Hepatic stellate cell (primary cell): Measurements from ENCODE around the gene NAMPT.
"Not testable (repeated sequence)": the region's sequence is repeated elsewhere in the genome, so short reads cannot be mapped to it uniquely, and the experiment has no call there.

Experiments
- DNase-seq: peaks from one replicate; pipeline ENCODE4 v3.0.0; 2011; ENCODE audit warnings: low spot score

Gene NAMPT

DNA sequence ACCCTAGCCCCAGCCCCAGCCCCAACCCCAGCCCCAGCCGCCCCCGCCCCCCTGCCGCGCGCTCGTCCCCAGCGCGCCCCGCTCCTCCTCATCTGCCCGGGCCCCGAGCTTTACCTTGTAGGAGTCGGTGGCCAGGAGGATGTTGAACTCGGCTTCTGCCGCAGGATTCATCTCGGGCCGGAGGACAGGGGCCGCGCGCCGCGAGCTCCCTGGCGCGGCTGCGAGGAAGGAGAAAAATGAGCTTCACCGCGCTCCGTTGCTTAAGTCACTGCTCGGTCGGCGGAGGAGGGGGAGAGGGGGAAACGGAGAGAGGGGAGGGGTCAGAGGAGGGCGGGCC is at the start of gene NAMPT:
Gene NAMPT (minus strand): TSS at position 270 of the 337 bp plus-strand sequence. CDS start 99 bp downstream, at position 171.
- DNase-seq = no peak

GRCh38 chr7:106332201-106332600 is 47.4 kb upstream of the NAMPT start:
- DNase-seq = no peak

DNA sequence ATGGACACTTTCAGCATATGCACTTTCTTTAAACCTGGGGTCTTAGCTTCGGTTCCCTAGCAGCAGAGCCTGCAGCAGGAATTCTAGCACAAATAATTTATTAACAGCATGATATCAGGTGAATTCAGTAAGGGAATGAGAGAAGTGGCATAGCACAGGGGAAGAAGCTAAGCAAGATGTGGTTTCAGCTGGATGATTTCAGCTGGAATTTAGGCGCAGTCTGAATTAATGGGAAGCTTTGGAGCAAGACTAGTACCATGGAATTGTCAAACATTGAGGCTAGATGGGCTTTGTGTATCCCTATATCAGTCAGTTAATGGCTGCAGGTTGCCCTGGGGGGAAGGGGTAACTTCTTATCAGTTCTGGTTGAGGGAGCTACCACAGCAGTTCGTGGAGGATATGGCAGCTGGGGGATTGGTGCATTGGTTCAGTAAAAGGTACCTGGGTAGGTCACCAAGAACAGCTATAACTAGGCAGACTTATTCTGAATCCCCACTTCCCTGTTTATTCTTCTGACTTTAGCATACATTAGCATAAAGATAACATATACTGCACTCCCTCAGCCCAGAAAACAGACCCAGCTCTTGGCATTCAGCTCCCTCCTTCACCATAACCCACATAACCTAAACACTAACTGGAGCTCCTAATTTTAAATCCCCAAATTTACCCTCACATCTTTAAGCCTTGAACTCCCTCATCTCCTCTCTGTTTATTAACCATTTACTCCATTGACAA is 46.8 kb upstream of the NAMPT start:
- no peak for DNase-seq

GRCh38 chr7:106329971-106330733 is 45.4 kb upstream of the NAMPT start:
- DNase-seq = peak; percentile 20

- no peak for DNase-seq
Observed at GRCh38 chr7:106329408-106329807, 44.6 kb upstream of the NAMPT start.

DNA sequence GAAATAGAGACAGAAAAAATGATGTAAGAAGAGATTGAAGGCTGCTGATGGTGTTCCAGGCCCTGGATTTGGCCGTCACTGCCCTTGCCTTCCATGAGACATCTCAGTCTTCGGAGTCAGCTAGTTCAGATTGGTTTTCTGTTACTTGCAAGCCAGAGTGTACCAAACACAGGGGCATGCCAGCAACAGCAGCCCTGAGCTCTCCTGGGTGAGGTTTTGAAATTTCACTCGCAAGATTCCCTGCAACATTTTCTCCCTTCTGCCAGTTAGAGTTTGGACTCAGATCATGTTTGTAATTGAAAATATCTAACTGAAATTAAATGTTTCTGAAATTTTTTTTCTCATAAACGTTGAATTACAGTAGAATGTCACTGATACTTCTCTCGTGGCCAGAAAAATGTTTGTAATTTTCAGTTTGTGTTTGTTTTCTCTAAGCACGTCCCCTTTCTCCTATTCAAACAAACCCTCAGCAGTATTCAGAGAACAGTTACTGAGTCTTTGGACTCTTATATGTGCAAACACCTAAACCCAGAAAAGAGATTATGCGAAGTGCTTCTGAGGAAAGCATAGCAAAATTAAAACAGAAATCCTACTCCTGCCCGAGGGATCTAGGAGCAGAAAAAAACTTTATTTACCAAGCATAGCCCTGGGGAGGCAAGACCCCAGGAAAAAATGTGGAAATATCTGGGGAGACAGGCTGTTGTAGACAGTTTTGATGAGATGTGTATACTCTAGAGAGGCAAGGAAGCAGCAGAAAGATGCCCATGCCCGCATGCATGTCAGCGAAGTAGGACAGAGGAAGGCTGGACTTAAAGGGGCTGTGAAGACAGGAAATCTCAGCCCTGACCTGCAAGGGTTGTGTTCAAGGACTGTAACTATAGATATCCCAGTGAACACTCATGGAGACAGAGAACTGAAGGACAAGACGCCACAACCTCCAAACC is 43.0 kb upstream of the NAMPT start:
- DNase-seq = no peak

GRCh38 chr7:106326594-106327537 is 42.1 kb upstream of the NAMPT start:
- DNase-seq = no peak

GRCh38 chr7:106324509-106324908 is 39.7 kb upstream of the NAMPT start:
- not testable (repeated sequence) for DNase-seq

- not testable (repeated sequence) for DNase-seq
Observed at GRCh38 chr7:106320254-106320770, 35.5 kb upstream of the NAMPT start.

GRCh38 chr7:106318482-106318881 is 33.7 kb upstream of the NAMPT start:
- DNase-seq = no peak

DNA sequence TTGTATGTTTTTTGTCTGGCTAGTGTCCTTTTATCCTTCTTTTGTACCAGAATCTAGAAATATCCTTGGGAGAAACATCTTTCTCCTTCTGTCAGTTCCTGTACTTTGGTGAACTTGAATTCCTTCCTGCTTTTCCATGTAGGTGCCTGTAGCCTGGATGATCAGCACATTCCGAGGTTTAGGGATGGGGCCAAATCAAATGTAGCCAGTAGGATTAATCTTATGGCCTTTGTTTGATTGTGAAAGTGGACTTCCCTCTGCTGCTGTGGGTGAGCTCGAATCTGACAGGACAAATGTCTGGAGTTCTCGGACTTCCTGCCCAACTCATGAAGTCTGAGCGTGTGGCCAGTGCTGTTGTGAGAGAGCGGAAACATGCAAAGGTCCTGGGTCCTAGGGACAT is 33.2 kb upstream of the NAMPT start:
- peak; percentile 6 for DNase-seq

- no peak for DNase-seq
Observed at GRCh38 chr7:106316947-106317346, 32.2 kb upstream of the NAMPT start.

GRCh38 chr7:106314875-106315274 is 30.1 kb upstream of the NAMPT start:
- DNase-seq = no peak

- no peak for DNase-seq
Observed at GRCh38 chr7:106313966-106314365, 29.2 kb upstream of the NAMPT start.

DNA sequence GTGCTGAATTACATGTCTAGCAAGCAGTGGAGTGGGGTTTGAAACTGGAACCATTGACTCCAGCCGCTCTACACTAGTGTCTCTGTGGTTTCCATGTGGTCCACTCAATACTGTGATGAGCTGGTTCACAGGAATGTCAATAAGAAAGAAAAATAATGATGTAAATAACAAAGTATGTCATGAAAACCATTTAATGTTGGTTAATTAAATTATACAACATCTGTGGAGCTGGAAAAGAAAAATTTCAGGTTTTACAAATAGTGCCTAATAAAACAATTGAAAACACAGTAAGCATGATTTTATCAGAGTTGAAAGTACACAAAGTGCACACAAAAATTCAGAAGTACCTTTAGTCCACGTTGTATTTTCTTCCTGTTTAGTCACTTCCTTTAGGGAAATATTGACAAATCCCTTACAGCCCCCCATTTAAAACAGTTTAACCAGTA is 28.7 kb upstream of the NAMPT start:
- DNase-seq = peak; percentile 29

GRCh38 chr7:106312906-106313305 is 28.1 kb upstream of the NAMPT start:
- no peak for DNase-seq

DNA sequence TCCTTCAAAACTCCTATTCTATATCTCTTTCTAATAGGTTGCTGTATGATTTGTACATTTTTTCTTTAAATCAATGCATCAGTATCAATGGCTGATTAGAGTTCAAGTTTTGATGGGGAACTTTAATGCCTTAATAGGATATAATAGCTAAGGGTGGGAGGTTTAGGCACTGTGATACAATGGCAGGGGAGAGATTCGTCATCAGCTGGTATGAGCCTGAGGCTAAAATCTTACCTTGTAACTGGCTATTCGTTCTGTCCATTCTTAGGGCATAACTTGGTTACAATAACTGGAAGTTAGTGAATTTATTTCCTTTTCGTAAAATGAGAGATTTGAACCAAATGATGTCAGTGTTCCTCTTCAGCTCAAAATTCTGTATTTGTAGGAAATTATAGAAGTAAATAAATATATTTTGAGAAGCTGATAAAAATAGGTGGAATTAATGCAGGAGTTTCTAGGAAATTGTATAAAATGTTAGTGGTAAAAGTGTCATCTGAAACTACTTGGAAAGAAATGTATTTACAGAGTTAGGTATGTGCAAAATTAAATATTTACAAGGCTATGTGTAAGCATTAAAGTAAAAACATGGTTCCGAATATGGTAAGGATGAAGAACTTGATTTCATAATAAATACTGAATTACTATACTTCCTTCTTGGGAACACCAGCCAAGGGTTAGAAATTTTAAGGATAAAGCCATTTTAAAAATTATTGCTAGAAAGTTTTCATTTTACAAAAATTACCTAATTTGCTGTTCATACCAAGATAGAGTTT is 27.5 kb upstream of the NAMPT start:
- no peak for DNase-seq

DNA sequence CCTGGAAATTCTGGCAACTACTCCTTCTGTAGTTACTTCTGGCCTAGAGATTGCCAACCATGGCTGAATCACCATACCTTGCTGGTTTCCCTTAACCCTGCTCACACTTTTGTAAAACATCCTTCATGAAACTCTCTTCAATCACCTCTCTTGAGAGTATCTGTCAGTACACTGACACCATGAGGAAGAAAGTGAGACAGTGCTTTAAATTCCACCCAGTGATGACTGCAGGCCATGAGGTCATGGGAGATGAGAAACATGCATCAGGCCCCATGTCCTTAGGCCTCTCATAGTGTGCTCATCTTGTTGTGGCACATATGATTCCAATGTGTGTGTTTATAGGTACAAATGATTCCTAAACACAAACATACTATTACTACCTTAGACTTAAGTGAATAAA is 24.6 kb upstream of the NAMPT start:
- DNase-seq = no peak

DNA sequence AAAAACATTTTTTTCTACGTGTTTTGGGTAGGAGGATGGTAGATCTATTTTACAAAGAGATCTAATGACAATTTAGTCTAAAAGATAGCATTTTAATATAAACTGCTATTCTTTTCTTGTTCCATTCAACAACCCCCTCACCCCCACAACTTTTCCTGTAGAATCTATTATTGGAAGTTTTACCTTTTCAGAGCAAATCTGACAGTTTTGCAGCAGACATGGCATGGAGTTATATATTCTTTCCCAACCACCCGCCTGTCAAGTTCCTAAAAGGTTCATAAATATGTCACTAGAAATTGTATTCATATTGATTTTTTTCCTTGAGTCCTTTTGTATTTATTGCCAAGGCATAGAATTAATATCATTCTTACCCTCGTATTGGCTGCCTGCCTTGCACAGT is 21.5 kb upstream of the NAMPT start:
- DNase-seq = no peak

DNA sequence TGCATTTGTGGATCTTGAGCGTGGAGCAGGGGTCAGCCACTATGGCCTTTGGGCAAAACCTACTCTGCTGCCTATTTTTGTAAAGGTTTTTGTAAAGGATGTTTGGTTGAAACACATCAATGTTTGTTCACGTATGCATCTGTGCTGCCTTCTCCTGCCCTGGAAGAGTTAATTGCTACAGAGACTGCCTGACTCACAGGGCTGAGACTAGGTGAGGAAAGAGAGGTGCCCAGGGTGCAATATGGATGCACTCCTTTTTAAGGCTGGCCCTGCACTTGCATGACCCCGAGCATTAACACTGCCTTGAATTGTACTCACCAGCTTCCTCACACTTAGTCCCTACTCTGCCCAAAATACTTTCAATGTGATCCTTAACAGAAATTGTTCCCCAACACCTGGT is 20.9 kb upstream of the NAMPT start:
- no peak for DNase-seq
